HG03521 (cell line): ENCODE data around the gene CORO6.
A peak's percentile ranks its signal among the peaks of the same experiment; 100 is the strongest.

Experiments used
- ATAC-seq: cut with Tn5 transposase; IDR thresholded peaks from one replicate; pipeline ENCODE4 v1.9.1; 2021; ENCODE audit warnings: mild to moderate bottlenecking, moderate library complexity; ENCODE audit not compliant: unreplicated experiment

The CORO6 gene

GRCh38 chr17:29578626-29579485, 43.9 kb downstream of the CORO6 start:
- no peak for ATAC-seq

GRCh38 chr17:29577385-29578211, 45.1 kb downstream of the CORO6 start:
- no peak for ATAC-seq

- ATAC-seq = no peak
These were observed 45.7 kb downstream of the CORO6 start for GRCh38 chr17:29577001-29577370.

- no peak for ATAC-seq
These were observed 46.3 kb downstream of the CORO6 start for GRCh38 chr17:29576214-29577000.

- ATAC-seq = no peak
These were observed 47.0 kb downstream of the CORO6 start for GRCh38 chr17:29575511-29576213.

- no peak for ATAC-seq
These were observed 47.8 kb downstream of the CORO6 start for GRCh38 chr17:29574732-29575510.

- ATAC-seq = no peak
These were observed 48.6 kb downstream of the CORO6 start for GRCh38 chr17:29573871-29574731.

- ATAC-seq = no peak
These were observed 49.2 kb downstream of the CORO6 start for GRCh38 chr17:29573558-29573869.

- no peak for ATAC-seq
These were observed 49.8 kb downstream of the CORO6 start for GRCh38 chr17:29572691-29573557.

GRCh38 chr17:29571883-29572681, 50.6 kb downstream of the CORO6 start:
- ATAC-seq = no peak

- ATAC-seq = no peak
These were observed 51.2 kb downstream of the CORO6 start for GRCh38 chr17:29571486-29571882.

- no peak for ATAC-seq
These were observed 52.2 kb downstream of the CORO6 start for GRCh38 chr17:29570521-29570920.

- ATAC-seq = no peak
These were observed 53.3 kb downstream of the CORO6 start for GRCh38 chr17:29569245-29569950.

GRCh38 chr17:29568331-29569244, 54.1 kb downstream of the CORO6 start, which contains the start of gene TP53I13:
Gene TP53I13, plus strand, starts transcription at chr17:29568701. Its CDS starts 58 bp downstream, at chr17:29568759.
- peak; percentile 40 for ATAC-seq

GRCh38 chr17:29567554-29568330, 55.0 kb downstream of the CORO6 start:
- ATAC-seq = peak; percentile 27
